HepG2 (cell line): ENCODE measurements around the gene MTFP1. TPM values are rescaled to one million over a fixed set of nuclear protein-coding genes. Genes with fewer than 3 reads are reported as not detected.

Experiments used
- AGO2 ChIP-seq: fragments of 200-400 bp; formaldehyde crosslinking; optimal IDR thresholded peaks from 2 replicates; pipeline ENCODE3; 2017; ENCODE audit warnings: mild to moderate bottlenecking, low read depth, low read length, moderate library complexity
- CCDC6 ChIP-seq: sonication (generic); formaldehyde crosslinking; IDR thresholded peaks from 2 replicates; pipeline ENCODE4 v1.8.1; 2022; ENCODE audit warnings: mild to moderate bottlenecking, missing genetic modification reagents, moderate library complexity
- CENPT ChIP-seq: sonication (generic); formaldehyde crosslinking; IDR thresholded peaks from 2 replicates; pipeline ENCODE4 v1.8.0; 2022; ENCODE audit warnings: low read depth, mild to moderate bottlenecking, moderate library complexity, missing genetic modification reagents
- DNMT1 ChIP-seq: sonication (generic); formaldehyde crosslinking; IDR thresholded peaks from 2 replicates; pipeline ENCODE4 v1.5.1; 2020; ENCODE audit warnings: mild to moderate bottlenecking, missing genetic modification reagents
- HMG20B ChIP-seq: conservative IDR thresholded peaks from 2 replicates; pipeline ENCODE4 v1.6.1; 2016; ENCODE audit warnings: missing genetic modification reagents, missing compliant biosample characterization
- HOMEZ ChIP-seq: IDR thresholded peaks from 2 replicates; pipeline ENCODE4 v1.6.1; 2016; ENCODE audit warnings: low read depth
- MBD4 ChIP-seq: IDR thresholded peaks from 2 replicates; pipeline ENCODE4 v1.6.1; 2012; ENCODE audit warnings: low read length, inconsistent platforms, borderline replicate concordance
- MZF1 ChIP-seq: sonication (generic); formaldehyde crosslinking; IDR thresholded peaks from 2 replicates; pipeline ENCODE4 v1.8.1; 2023; ENCODE audit warnings: mild to moderate bottlenecking, missing genetic modification reagents, borderline replicate concordance
- POGZ ChIP-seq: sonication (generic); formaldehyde crosslinking; IDR thresholded peaks from 2 replicates; pipeline ENCODE4 v1.4.0; 2020; ENCODE audit warnings: mild to moderate bottlenecking, missing genetic modification reagents
- SMAD9 ChIP-seq: sonication (generic); formaldehyde crosslinking; IDR thresholded peaks from 2 replicates; pipeline ENCODE4 v1.5.1; 2020; ENCODE audit warnings: mild to moderate bottlenecking, missing genetic modification reagents
- SPEN ChIP-seq: sonication (generic); formaldehyde crosslinking; IDR thresholded peaks from 2 replicates; pipeline ENCODE4 v1.5.1; 2020; ENCODE audit warnings: low read depth, mild to moderate bottlenecking, missing genetic modification reagents
- ZBTB49 ChIP-seq: sonication (generic); formaldehyde crosslinking; IDR thresholded peaks from 2 replicates; pipeline ENCODE4 v1.4.0; 2020; ENCODE audit warnings: missing genetic modification reagents, borderline replicate concordance
- ZNF101 ChIP-seq: sonication (generic); formaldehyde crosslinking; IDR thresholded peaks from 2 replicates; pipeline ENCODE4 v1.4.0; 2020; ENCODE audit warnings: mild to moderate bottlenecking, low read depth, missing genetic modification reagents, borderline replicate concordance
- ZNF441 ChIP-seq: sonication (generic); formaldehyde crosslinking; IDR thresholded peaks from 2 replicates; pipeline ENCODE4 v1.7.0; 2021; ENCODE audit warnings: missing genetic modification reagents, borderline replicate concordance
- ZNF558 ChIP-seq: sonication (generic); formaldehyde crosslinking; IDR thresholded peaks from 2 replicates; pipeline ENCODE4 v1.9.0; 2022; ENCODE audit warnings: mild to moderate bottlenecking, missing genetic modification reagents, borderline replicate concordance
- ZNF605 ChIP-seq: sonication (generic); formaldehyde crosslinking; IDR thresholded peaks from 2 replicates; pipeline ENCODE4 v1.8.0; 2022; ENCODE audit warnings: mild to moderate bottlenecking, missing genetic modification reagents
- ZNF615 ChIP-seq: sonication (generic); formaldehyde crosslinking; IDR thresholded peaks from 2 replicates; pipeline ENCODE4 v1.5.0; 2020; ENCODE audit warnings: mild to moderate bottlenecking, missing genetic modification reagents, borderline replicate concordance
- ZSCAN30 ChIP-seq: sonication (generic); formaldehyde crosslinking; IDR thresholded peaks from 2 replicates; pipeline ENCODE4 v1.5.0; 2020; ENCODE audit warnings: mild to moderate bottlenecking, missing genetic modification reagents
- polyA plus RNA-seq, 8 experiments: library from polyadenylated mRNA; depleted of rRNA in 3 of 8; stranded (reverse) in 7 of 8; unstranded in 1 of 8; fragments of >200 nt; fragmentation: Illumina TruSeq in 4 of 8; extraction: Trizol in 4 of 8; gene quantifications; 2 replicates each; pipeline versions ENCODE4 v1.2.1 to v1.2.3, GENCODE V29; 2011 to 2016; ENCODE audit warnings: low read depth in 4 of 8, missing spikeins in 1 of 8, mixed read lengths in 1 of 8; ENCODE audit not compliant: insufficient read depth in 1 of 8
- total RNA-seq, 5 experiments: library from RNA; depleted of rRNA; stranded (reverse); fragments of >200 nt; fragmentation: Illumina TruSeq; extraction: Trizol; gene quantifications; 2 replicates each; pipeline ENCODE4 v1.2.3, GENCODE V29; 2016; ENCODE audit warnings: low read depth in 1 of 5
- TF ChIP-seq, protein P1 (sequence below): IDR thresholded peaks from 2 replicates; pipeline ENCODE4 v1.6.1; 2012; ENCODE audit warnings: low read depth, low read length, improper control_type of control experiment
- TF ChIP-seq, protein P2 (sequence below): sonication (generic); formaldehyde crosslinking; IDR thresholded peaks from 2 replicates; pipeline ENCODE4 v1.5.0; 2020; ENCODE audit warnings: mild to moderate bottlenecking, missing genetic modification reagents
- TF ChIP-seq, protein P3 (sequence below): IDR thresholded peaks from 2 replicates; pipeline ENCODE4 v1.6.1; 2016; ENCODE audit warnings: missing compliant biosample characterization, missing genetic modification reagents, borderline replicate concordance

The MTFP1 gene
- total and polyA plus RNA-seq, 2 of the 13 experiments (the other 11 are each of a cell fraction or from before 2014, with no cell fraction given) = 29.5 to 45.6 TPM

GRCh38 chr22:30396871-30397655 is 28.5 kb upstream of the MTFP1 start, which contains the start of gene SEC14L2 (continued):
- TF ChIP-seq SMAD9 (CRISPR knock-in tag) (no peak), SPEN (CRISPR knock-in tag) (no peak), DNMT1 (CRISPR knock-in tag) (no peak), ZSCAN30 (CRISPR knock-in tag) (no peak), ZNF558 (CRISPR knock-in tag) (no peak), CCDC6 (no peak), HOMEZ (CRISPR knock-in tag) (no peak), ZNF605 (CRISPR knock-in tag) (no peak), ZBTB49 (CRISPR knock-in tag) (no peak), ZNF441 (CRISPR knock-in tag) (no peak), CENPT (CRISPR knock-in tag) (no peak), ZNF615 (CRISPR knock-in tag) (no peak), ZNF101 (CRISPR knock-in tag) (no peak), HMG20B (CRISPR knock-in tag) (no peak), MBD4 (no peak), POGZ (no peak), AGO2 (peak; percentile 88), MZF1 (CRISPR knock-in tag) (peak; percentile 70; the same call in 1 of the 2 replicates)
- TF ChIP-seq, protein P1, sequence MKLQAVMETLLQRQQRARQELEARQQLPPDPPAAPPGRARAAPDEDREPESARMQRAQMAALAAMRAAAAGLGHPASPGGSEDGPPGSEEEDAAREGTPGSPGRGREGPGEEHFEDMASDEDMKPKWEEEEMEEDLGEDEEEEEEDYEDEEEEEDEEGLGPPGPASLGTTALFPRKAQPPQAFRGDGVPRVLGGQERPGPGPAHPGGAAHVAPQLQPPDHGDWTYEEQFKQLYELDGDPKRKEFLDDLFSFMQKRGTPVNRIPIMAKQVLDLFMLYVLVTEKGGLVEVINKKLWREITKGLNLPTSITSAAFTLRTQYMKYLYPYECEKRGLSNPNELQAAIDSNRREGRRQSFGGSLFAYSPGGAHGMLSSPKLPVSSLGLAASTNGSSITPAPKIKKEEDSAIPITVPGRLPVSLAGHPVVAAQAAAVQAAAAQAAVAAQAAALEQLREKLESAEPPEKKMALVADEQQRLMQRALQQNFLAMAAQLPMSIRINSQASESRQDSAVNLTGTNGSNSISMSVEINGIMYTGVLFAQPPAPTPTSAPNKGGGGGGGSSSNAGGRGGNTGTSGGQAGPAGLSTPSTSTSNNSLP = no peak
- TF ChIP-seq, protein P2, sequence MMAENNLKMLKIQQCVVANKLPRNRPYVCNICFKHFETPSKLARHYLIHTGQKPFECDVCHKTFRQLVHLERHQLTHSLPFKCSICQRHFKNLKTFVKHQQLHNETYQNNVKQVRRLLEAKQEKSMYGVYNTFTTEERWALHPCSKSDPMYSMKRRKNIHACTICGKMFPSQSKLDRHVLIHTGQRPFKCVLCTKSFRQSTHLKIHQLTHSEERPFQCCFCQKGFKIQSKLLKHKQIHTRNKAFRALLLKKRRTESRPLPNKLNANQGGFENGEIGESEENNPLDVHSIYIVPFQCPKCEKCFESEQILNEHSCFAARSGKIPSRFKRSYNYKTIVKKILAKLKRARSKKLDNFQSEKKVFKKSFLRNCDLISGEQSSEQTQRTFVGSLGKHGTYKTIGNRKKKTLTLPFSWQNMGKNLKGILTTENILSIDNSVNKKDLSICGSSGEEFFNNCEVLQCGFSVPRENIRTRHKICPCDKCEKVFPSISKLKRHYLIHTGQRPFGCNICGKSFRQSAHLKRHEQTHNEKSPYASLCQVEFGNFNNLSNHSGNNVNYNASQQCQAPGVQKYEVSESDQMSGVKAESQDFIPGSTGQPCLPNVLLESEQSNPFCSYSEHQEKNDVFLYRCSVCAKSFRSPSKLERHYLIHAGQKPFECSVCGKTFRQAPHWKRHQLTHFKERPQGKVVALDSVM = no peak
- TF ChIP-seq, protein P3, sequence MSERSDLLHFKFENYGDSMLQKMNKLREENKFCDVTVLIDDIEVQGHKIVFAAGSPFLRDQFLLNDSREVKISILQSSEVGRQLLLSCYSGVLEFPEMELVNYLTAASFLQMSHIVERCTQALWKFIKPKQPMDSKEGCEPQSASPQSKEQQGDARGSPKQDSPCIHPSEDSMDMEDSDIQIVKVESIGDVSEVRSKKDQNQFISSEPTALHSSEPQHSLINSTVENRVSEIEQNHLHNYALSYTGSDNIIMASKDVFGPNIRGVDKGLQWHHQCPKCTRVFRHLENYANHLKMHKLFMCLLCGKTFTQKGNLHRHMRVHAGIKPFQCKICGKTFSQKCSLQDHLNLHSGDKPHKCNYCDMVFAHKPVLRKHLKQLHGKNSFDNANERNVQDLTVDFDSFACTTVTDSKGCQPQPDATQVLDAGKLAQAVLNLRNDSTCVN (CRISPR knock-in tag) = no peak
